Stimulated activated naive CD4-positive, alpha-beta T cell (primary cell): Measurements from ENCODE around the gene TECPR2.
"Not testable (repeated sequence)": the region's sequence is repeated elsewhere in the genome, so short reads cannot be mapped to it uniquely, and the experiment has no call there.

Experiments
- DNase-seq, 6 experiments: peaks; one replicate each; lab custom pipeline; 2025; lab: John Stamatoyannopoulos, UW

TECPR2 gene, protein sequence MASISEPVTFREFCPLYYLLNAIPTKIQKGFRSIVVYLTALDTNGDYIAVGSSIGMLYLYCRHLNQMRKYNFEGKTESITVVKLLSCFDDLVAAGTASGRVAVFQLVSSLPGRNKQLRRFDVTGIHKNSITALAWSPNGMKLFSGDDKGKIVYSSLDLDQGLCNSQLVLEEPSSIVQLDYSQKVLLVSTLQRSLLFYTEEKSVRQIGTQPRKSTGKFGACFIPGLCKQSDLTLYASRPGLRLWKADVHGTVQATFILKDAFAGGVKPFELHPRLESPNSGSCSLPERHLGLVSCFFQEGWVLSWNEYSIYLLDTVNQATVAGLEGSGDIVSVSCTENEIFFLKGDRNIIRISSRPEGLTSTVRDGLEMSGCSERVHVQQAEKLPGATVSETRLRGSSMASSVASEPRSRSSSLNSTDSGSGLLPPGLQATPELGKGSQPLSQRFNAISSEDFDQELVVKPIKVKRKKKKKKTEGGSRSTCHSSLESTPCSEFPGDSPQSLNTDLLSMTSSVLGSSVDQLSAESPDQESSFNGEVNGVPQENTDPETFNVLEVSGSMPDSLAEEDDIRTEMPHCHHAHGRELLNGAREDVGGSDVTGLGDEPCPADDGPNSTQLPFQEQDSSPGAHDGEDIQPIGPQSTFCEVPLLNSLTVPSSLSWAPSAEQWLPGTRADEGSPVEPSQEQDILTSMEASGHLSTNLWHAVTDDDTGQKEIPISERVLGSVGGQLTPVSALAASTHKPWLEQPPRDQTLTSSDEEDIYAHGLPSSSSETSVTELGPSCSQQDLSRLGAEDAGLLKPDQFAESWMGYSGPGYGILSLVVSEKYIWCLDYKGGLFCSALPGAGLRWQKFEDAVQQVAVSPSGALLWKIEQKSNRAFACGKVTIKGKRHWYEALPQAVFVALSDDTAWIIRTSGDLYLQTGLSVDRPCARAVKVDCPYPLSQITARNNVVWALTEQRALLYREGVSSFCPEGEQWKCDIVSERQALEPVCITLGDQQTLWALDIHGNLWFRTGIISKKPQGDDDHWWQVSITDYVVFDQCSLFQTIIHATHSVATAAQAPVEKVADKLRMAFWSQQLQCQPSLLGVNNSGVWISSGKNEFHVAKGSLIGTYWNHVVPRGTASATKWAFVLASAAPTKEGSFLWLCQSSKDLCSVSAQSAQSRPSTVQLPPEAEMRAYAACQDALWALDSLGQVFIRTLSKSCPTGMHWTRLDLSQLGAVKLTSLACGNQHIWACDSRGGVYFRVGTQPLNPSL (N-terminal part only)

DNA sequence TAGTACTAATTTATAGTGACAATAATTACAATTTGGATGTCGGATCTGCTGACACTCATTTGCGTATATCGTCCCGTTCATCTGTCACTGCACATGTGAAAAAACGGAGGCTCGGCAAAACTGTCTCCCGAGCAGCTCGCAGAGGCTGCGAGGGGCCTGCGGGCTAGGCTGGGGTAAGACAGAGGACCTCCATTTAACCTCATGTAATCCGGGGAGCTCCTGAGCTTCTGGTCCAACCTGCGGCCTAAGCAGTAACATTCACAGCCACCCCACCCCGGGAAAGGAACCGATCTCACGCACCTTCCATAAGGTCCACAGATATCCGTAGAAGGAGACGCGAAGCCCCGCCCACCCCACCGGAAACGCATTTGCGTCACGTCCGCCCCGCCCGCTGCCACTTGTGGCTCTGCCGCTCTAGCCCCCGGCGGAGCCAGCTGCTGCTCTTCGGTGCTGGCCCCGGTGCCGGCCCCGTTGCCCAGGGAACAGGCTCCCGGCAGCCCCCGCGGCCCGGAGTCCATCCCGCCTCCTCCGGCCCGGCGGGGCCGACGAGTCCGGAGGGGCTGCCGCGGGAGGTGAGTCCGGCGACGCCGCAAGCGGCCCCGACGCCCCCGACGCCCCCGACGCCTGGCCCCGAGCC is at the start of gene TECPR2, which contains the start of gene CINP:
Gene TECPR2, plus strand, starts transcription at position 397 of the 637 bp plus-strand sequence. CDS start 13,781 bp downstream, outside the sequence.
Gene CINP, minus strand, starts transcription at position 346 of the 637 bp plus-strand sequence. Its CDS starts 39 bp downstream, at position 307.
- peak; percentile 86 to 94 (median 92) for DNase-seq

DNA sequence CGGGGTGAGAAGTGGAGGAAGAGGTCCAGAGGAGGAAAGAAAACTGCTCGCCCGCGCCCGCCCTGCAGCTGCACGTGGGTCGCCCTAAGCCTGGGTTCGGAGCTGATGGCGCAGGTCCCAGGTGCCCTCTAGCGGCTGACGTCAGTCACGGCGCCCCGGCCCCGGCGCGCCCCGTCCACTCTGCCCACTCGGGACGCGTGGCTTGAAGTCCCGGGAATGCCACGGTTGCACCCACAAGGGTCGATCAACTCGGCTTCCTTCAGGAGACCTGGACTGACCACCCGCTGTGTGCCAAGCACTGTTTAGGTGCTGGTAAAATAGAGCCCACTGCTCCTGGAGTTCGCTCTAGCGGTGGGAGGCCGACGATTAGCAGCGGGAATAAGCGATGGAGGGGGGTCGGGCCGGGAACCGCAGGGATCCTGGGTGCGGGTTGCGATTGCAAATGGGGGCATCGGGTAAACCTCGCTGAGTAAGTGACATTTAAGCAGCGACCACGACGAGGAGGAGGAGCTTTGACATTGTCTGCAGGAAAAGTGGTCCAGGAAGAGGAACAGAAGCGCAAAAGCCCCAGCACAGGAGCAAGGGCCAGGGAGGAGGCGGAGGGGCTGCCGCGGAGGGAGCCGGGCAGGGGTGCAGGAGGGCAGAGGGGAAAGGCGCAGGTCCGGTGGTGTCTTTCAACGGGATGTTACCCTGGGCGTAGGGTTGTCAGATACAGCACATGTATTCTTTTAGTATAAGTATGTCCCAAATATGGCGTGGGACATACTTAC is 48.3 kb upstream of the TECPR2 start:
- peak; percentile 54 to 82 (median 72) for DNase-seq

DNA sequence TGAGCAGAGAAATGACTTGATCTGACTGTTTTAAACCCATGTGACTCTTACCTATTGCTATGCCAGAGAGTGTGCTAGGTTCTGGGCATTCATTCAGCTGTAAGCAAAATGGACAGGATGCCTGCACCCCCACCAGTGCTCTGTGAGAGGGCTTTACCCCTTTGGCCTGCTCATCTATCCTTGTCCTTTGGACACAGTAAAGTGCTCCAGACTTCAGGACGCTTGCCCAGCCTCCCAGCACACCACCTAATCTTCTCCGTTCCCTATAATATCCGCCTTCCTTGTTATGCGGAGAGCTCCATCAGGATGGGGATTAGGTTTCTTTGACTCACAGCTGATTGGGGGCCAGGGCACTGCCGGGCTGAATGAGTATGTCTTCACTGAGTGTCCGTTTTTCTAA is 47.6 kb upstream of the TECPR2 start:
- no peak for DNase-seq

DNA sequence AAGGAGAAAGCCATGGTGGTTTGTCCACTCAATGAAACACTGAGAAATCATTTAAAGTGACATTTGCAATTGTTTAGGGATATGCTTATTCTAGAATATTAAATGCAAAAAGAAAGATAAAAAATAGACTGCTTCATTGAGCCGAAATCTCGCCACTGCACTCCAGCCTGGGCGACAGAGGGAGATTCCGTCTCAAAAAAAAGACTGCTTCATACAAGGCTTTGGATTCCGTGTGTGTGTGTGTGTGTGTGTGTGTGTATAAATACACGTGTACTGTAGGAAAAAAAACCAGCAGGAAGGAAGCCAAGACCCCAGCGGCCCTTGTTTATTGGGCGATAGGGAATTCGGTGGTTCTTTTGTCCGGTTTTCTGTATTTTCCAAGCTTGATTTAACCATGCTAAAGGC is 46.4 kb upstream of the TECPR2 start:
- DNase-seq: peak in 4 of 6 experiments; percentile 57 to 73 (median 64)

DNA sequence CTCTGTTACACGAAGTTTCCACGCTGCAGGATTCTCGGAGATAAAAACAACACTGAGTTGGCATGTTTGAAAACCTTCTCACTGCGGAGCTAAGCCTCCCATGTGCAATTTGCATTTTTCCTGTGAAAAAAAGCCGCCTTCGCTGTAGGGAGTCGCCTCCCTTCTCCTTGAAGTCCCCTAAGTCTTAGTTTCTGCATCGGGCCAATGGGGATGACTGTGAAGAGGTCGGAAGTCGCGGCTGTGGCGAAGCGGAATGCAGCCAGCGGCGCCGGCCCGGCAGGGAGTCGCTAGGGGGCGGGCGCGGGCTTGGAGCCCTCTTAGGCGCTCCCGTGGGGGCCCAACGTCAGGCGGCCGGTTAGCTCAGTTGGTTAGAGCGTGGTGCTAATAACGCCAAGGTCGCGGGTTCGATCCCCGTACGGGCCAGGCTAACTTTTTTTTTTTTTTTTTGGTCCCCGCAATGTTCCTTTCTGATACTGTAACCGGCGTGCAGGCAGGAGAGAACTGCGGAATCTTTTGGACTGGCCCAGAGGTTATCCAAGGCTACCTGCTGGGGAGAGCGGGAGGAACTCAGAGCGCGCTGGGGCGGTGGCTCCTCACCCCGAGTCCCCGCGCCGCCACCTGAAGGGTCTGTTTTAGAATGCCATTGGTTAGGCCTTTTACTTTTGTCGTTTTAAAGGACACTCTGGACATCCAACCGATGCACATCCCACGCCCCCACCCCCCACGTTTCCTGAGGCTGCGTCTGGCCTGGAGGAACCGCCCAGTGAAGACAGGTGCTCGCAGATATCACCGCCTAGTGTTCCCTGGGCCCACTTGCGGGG is 45.8 kb upstream of the TECPR2 start:
- DNase-seq: peak; percentile 88 to 97 (median 92)

DNA sequence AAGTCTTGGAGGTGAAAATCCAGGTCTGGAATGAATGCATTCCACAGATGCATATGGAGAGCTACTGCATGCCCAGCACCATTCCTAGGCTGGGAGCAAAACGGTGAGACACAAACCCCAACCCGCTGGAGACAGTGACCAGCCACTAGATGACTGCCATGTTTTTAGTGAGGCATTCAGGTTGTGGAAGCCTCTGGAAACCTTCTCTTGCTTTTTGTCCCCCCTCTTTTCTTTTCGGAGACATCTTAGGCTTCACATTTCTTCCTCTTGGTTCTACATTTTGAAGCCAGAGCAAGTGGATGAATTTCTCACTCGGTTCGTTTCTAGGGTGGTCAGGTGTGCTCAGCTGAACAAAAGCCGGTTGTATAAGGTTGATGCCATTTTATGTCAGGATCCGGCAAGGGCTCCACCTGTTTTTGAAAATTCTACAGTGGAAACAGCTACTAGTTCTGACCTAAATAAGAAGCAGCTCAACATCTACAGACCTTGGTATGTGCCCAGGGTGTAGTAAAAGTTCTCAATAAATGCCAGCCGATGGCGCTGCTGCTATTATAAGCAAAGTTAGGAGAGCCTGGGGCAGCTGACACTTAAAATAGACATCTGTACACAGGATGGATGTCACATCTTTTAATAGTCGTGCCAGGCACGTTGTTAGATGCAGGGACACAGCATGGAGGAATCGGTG is 45.0 kb upstream of the TECPR2 start:
- DNase-seq: peak in 3 of 6 experiments; percentile 6 to 19 (median 16)

DNA sequence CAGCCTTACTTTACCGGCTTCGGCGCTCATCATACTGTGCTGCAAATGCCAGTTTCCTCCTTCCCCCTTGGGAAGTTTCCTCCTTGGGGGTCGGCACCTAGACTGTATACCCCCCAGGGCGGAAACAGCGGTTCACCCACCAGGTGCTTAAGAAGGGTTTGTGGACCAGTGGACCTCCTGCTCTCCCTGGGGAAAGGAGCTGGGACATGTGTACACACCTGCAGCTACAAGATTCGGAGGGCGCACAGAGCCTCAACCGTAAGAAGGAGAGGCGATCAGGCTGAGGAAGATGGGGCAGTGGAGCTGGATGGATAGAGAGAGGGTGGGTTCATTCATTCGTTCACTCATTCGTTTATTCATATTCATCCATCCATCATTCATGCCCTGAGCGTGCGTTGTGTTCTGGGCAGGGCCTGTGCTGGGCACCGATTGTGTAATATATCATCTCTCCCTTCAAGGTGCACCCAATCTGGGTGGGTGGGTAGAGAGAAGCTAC is 43.9 kb upstream of the TECPR2 start:
- DNase-seq: peak in 1 of 6 experiments; percentile 24

DNA sequence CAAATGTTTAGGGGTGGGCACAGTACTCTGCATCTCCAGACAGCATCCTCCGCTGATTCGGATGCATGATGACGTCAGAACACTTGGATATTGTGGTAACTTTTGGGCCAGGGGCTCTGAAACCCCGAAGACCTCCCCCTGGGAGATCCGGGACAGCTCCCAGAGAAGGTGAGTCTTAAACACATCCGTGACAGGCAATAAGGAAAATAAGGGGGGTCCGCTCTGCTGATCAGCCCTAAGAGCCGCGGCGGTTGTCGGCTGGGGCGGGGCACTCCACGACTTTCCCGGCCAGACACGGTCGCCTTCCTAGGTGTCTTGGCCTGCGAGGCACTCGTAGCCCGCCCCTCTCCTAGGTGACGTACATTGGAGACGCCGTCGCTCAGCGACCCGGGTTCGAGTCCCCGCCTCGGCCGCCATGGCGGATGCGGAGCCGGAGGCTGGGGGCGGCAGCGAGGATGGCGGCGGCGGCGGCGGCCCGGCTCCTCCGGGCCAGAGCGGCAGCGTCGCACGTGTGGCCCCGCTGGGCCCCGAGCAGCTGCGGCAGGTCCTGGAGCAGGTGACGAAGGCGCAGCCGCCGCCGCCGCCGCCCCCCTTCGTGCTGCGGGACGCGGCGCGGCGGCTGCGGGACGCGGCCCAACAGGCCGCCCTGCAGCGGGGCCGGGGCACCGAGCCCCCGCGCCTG is 43.2 kb upstream of the TECPR2 start, which contains the start of gene ZNF839:
Gene ZNF839, plus strand, starts transcription at position 396 of the 682 bp plus-strand sequence. Its CDS starts 20 bp downstream, at position 416.
- DNase-seq: peak; percentile 87 to 93 (median 88)

DNA sequence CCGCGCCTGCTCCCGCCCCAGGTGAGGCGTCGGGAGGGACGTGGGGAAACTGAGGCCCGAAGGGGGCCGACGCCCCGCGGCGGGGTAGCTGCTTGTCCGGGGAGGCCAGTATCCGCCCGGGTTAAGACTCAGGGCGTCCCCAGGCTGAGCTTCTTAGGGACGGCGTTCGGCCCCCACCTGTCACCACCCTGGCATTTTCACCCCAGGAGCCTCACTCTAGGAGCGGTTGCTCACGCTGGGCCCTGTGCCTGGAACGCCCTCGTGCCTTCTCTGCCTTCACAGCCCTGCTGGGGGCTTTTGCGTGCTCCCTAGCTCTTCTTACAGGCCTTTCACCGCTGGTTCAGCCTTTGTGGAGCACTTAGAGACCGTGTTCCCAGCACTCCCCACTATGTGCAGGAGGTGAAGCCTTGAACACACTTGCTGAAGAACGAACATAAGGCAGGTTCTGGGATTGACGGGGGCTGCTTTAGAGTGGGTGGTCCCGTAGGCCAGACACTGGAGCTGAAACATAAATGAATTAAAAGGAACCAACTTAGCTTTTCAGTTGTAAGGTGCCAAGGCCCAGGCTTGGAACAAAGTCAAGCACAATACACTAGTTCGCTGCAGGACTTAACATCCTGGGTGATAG is 42.6 kb upstream of the TECPR2 start:
- peak; percentile 22 to 69 (median 45) for DNase-seq

DNA sequence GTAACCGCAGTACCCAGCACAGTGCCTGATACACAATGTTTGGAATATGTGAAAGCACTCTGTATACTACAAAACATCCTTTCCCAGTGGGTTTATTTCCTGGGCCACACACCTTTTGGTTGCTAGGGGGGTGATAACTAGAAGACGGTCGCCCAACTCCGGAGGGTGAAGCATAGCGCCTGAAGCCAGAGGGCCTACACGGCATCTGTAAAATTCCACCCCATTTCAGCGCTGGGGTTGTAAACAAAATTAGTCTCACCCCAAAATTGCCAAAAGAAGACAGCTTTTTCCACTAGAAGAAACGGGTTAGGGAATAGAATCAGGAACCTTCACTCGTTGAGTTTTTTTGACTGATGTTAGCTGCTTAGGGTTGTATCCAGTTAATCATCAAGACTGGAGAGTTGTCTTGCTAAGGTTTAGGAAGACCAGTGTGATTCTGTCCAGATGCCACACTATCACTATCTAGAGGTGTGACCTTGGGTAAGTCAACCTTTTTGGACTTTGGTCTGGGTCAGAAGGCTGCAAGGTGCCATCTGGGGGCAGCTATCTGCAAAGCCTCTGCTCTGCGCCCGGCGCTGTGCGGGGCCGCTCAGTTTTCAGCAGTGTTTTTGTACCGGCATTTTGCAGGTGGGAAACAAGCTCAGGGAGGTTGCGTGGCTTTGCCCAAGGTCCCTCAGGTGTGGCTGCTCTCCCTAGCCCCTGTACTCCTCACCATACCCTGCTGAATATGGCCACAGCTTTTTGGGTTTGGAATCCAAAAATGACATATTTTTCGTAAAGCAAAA is 41.9 kb upstream of the TECPR2 start:
- DNase-seq: no peak

DNA sequence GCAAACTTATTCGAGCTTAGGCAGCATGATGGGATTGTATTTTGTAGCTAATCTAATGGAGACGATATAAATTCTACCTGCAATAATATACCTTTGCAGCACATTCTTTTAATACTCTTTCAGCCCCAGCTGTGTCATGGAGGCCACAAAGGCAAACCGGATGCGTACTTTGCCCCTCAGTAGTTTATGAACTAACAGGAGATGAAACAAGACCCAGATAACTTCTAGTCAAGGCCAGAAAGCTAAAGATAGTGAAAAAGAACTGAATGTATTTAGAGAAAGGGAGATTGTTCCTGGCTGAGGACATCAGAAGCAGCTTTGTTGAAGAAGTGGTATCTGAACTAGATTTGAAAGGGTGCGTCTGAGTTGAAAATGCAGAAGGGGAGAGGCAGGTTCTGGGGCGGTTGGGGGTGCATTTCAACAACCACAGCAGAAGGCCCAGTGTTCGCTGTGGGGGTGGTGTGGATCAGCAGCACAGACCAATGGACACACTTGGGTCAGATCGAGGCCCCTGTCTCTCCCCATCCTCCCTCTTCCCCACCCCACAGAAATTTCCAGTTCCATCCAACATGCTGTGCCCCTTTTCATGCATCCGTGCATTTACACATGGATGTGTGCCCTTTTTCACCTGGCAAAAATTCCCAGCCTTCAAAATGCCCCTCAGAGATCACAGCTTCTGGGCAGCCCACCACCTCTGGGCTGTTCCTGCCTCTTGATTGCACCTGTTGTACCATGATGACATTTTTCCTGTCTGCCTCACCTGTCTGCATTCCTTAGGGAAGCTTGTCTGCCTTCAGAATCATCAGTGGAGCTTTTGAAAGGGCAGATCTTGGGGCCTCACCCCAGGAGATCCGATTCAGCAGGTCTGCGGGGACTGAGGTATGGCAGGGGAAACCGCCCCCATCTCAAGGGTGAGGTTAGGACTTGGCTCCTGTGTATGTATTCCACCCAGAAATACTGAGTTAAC is 41.0 kb upstream of the TECPR2 start:
- DNase-seq: no peak

DNA sequence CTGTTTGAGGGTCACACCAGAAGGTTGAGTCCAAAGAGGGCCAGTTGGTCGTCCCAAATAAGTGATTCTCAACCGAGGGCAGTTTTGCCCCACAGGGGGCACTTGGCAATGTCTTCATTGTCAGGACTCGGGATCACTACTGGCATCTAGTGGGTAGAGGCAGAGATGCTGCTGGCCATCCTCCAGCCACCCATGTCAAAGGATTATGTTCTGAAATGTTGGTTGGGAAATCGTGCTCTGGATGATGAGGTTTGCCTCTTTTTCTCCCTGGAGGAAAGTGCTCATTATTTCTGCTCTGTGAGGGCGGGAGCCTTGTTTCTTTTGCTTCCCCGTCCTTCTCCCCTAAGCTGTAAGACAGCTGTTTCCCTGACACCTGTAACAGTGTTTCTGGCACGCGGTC is 39.6 kb upstream of the TECPR2 start:
- DNase-seq: peak in 2 of 6 experiments; percentile 9 to 15

DNA sequence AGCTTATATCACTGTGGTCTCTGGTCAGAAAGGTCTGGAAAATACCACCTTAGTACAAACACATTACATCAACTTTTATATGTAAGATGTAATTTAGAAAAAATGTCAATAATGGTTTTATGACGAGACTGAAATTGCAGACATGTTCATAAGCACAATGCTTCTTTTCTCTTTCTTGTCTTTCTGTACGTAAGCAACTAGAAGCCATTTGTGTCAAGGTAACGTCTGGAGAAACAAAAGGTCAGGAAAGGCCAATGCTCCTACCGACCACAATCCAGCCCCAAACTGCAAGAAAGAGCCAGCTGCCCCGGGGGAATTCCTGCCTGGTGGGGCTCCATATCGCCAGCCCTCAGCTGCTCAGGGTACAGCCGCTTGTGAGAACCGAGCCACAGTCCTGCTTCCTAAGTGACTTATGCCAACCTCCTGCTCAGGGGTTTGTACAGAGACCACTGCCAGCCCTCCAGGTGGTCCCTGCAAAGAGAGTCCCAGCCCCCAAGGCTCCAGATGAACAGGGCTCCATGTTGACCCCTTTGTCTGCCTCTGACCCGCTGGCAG is 36.9 kb upstream of the TECPR2 start:
- no peak for DNase-seq

DNA sequence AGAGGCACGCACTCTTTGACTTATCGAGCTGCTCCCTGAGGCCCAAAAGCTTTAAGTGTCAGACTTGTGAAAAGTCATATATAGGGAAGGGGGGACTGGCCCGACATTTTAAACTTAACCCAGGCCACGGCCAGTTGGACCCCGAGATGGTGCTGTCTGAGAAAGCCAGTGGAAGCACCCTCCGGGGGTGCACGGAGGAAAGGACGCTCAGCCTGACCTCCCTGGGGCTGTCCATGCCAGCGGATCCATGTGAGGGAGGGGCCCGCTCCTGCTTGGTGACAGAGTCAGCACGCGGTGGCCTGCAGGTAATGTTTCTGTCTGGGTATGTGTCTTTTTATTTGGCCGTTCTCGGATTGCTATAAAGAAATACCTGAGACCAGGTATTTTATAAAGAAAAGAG is 36.2 kb upstream of the TECPR2 start:
- DNase-seq: no peak

DNA sequence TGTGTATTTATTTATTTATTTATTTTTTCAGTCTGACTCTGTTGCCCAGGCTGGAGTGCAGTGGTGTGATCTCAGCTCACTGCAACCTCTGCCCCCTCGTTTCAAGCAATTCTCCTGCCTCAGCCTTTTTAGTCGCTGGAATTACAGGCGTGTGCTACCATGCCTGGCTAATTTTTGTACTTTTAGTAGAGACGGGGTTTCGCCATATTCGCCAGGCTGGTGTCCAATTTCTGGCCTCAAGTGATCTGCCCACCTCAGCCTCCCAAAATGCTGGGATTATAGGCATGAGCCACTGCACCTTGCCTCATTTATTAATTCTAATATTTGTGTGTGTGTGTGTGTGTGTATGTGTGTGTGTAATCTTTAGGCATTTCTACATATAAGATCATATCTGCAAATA is 33.4 kb upstream of the TECPR2 start:
- DNase-seq: not testable (repeated sequence)
